HG02938 (cell line): Measurements from ENCODE around the gene ZBTB40.

Experiments used
- ATAC-seq: cut with Tn5 transposase; IDR thresholded peaks from one replicate; pipeline ENCODE4 v1.9.1; 2021; ENCODE audit warnings: mild to moderate bottlenecking, moderate library complexity; ENCODE audit not compliant: unreplicated experiment

ZBTB40 gene

DNA sequence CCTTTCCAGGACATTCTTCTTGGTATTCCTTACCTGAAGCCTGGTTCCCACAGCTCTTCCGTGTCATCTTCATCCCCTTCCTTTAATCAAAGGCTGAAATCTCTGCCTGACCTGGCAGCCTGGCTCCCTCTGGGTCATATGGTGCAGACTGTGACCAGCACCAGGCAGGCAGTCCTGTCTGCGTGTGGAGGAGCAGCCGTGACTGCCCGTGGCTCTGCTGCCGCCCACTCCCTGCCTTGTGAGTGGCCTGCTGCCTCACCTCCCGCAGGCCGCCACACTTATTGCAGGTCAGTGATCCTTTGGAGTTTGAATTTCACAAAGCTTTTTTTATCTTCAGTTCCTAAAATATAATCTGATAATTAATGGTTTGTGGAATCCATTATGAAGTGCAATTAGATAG, 75.5 kb downstream of the ZBTB40 start:
- no peak for ATAC-seq

DNA sequence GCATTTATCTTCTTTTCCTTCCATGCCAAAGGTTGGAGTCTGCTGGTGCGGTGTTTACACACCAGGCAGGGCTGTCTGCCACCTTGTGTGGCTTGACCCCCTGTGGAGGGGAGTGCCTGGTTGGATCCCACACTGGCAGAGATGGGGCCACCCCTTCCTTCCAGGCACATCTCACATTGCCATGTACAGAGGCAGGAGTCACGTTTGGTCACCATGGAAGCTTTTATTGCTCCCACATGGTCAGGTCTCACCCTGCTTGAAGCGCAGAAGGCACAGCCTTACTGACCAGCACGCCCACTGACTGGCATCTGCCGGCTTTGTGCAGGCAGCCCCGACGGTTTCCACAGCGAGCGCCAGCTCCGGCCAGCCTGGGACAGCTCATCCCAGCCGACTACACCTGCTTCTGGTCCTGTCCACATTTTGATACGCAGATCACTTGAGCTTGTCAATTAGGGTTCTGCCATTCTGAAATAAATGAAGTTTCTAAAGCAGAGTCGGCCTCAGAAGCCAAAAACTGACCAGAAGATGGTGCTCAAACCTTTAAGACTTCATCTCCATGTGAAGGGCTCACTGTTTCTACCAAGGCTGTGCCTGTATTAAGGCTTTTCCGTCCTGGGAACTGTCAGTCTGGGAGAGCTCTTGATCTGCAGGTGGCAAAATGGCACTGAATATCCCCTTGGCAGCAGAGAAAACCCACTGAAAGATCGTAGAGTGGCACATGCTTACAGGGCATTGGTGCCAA, 76.1 kb downstream of the ZBTB40 start:
- no peak for ATAC-seq

DNA sequence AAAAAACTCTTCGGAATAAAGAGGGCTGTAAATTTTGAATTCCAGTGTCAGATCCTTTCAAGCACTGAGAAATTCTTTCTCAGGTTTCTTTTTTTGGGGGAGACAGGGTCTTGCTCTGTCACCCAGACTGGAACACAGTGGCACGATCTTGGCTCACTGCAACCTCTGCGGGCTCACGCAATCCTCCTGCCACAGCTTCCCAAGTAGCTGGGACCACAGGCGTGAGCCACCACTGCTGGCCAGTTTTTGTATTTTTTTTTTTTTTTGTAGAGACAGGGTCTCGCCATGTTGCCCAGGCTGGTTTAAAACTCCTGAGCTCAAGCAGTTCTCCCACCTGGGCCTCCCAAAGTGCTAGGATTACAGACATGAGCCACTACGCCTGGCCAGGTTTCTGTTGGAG, 76.8 kb downstream of the ZBTB40 start:
- no peak for ATAC-seq

DNA sequence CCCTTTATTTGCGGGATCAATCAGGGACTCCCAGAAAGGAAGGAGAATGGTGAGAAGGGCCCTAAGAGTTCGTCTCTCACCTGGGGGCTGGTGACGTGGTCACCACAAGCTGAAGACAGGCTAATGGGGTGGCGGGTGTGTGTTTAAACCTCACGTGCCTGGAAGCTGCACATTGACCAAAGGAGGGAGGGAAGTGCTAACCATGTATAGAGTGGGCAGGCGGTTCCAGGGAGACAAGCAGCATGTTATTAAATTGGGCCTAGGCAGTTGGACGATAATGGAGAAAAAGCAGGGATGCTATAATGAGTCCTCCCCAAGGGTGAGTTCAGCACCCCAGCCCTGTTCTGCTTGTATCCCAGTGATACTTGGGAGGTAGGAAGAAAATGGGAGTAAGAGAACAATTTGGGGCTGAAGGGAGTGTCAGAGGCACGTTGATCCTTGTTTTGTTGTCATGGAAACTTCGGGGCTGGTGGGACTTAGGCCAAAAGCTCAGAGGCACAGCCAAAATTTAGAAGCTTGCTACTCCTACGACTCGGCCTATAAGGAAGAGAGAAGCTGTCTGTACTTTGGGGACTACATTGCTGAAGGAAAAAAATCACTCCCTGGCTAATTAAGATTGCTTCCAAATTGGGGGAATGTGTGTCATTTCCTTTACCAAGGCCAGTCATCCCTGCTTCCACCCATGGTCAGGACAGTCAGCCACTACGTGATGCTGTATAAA, 78.4 kb downstream of the ZBTB40 start:
- ATAC-seq: no peak

DNA sequence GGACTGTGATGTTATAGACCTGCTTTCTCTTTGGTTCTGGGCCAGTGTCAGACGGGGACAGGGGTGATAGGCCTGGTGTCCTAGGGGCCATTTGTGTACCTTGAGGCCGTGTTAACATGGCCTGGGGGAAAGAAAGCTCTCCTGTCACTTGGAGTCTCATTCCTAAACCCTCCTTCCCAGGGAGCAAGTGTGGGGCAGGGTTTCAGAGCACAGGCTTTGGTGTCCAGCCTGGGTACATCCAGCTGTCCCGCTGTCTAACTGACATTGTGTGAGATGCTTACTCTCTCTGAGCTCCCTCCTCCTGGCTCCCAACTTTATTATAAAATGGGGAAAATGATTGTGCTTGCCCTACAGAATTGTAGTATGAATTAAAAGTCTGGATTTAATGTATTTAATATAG, 79.1 kb downstream of the ZBTB40 start:
- ATAC-seq: no peak

DNA sequence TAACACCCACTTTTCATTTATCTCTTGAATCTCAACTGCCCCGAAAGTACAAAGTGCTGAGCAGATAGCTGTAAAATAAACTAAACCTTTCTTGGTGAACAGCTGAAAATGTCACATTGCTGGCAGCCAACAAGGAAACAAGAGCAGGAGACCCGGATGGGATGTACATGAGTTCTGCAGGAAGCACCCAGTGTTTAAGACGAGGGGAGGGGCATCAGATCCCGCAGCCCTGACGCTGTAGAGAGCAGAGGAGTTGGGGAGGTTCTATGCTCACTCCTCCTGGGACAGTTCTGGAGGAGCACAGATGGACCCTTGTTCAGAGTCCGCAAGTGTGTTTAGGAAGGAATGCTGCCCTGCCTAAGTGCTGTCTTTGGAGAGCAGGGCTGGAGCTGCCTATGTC, 79.6 kb downstream of the ZBTB40 start:
- ATAC-seq: no peak

DNA sequence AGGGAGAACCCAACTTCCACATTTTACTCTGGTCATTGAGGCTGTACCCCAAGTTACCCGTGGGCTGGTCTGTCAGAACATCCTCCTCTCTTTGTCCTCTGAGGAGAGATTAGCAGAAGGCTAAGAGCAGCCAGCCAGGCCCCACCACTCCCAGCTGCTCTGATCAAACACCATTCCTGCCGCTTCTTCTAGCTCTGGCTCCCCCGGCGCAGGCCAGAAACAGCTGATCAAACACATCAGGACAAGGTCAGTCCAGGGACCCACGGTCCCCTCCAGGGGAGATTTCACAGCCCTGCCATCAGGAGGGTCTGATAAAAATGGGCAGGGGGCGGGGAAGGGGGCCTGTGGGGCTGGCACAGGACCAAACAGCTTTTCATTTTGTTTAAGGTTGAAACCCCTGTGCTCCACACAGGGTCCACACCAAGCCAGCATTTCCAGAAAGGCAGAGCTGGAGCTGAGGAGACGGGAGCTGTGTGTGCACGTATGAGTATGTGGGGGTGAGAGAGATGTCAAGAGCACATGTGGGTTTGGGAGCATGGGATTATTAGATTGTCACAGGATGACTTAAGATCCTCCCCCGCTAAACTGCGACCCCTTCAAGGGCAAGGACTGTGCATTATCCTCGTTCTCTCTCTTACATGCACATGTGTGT, 81.7 kb downstream of the ZBTB40 start:
- ATAC-seq: no peak

DNA sequence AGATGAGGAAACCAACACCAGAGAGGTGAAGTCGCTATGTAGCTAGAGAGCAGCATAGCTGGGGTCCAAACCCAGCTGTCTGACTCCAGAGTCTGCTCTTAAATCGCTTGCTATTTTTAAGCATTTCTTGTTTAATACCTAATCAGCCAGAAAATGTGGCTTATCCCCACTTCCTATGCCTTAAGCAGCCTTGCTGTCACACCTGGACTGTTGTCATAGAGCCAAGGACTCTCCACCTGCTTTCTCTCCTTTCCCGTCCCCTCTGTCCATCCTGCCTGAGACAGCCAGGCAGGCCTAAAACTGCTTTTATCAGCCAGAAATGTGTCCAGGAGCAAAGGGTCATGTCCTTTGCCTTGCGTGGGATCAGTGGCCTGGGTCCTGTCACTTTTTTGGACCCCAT, 83.3 kb downstream of the ZBTB40 start:
- no peak for ATAC-seq

DNA sequence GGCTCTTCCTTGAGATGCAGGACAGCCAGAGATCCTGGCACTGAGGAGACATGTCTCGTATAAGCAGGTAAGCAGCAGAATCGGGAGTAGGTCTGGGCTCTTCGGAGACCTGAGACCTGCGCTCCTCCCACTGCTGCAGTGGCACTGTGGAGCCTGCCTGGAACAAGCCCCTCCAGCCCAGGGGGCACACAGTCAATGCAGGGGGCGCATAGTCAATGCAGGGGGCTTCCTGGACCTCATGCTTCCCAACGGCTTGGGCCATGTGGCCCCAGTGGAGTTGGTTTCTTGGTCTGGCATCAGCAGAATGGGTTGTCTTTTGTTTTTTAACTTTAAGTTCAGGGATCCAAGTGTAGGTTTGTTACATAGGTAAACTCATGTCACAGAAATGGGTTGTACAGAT, 83.7 kb downstream of the ZBTB40 start:
- ATAC-seq: no peak

DNA sequence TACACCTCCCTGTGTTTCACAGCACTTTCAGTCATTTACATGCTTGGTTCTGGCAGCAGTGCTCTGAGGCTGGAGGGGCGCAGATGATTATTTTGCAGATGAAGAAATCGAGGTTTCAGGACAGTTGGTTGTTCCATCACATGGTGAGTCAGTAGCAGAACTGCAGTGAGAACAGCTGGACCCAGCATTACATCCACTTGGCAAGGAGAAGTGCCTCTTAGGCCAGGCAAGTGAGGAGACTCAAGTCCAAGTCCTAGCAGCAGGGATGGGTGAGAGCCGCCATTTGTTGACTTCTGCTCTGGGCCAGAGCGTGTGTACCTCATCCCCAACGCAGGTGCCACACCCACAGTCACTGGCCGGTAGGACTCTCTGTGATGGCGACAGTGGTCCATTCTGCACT, 84.9 kb downstream of the ZBTB40 start:
- ATAC-seq: no peak

DNA sequence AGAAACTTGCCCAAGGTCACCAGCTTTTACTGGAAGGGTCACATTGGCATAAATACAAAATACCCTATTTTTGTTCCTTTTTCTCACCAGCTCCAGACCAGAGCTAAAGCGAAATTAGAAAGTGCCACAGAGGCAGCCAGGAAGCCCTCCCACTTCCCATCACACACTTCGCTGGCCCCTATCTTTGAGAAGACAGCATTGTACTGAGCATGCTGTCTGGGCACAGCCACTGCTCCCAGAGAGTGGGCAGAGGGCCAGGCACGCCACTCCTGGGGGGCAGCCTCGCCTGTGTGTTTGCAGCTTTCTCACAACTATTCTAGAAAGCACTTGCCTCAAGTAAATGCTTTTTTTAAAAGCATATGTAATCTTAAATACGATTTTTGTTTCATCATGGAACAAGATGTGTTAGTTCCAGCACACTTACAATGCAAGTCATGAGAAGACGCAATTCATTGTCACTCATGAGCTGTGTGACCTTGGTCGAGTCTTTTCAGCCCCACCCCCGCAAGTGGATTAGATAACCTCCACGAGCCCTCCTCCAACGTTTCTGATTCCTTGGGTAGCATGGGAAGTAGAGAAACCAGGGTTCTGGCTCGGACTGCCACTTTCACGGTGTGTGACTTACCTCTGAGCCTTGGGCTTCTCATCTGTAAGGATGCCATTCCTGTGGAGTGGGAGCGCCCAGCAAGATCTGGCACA, 85.9 kb downstream of the ZBTB40 start:
- no peak for ATAC-seq

DNA sequence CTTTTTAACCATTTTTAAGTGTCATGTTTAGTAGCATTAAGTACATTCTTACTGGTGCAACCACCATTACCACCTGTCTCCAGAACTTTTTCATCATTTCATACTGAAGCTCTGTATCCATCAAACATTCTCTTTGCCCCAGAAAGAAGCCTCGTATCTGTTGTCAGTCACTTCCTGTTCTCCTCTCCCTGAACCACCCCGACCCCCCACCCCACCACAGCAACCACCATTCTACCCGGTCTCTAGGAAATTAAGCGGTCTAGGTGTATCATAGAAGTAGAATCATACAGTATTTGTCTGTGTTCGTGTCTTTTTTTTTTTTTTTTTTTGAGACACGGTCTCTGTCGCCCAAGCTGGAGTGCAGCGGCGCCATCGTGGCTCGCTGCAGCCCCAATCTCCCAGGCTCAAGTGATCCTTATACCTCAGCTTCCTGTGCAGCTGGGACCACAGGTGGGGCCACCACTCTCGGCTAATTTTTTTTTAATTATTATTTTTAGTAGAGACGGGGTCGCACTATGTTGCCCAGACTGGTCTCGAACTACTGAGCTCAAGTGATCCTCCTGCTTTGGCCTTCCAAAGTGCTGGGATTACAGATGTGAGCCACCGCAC, 88.0 kb downstream of the ZBTB40 start:
- ATAC-seq: no peak

DNA sequence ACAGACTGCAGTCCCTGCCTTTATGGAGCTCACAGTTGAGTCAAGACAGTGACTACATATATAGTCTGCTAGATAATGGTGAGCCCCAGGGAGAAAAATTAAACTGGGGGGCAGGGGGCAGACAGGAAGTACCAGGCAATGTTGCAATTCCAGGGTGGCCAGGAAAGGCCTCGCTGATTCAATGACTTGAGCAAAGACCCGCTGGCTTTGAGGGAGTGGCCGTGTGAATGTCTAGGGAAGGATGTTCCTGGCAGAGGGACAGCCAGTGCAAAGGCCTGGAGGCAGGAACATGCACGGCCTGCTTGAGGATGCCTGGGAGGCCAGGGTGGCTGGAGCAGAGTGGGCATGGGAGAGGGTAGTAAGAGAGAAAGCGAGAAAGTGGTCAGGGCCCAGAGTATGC, 88.7 kb downstream of the ZBTB40 start:
- ATAC-seq: no peak

DNA sequence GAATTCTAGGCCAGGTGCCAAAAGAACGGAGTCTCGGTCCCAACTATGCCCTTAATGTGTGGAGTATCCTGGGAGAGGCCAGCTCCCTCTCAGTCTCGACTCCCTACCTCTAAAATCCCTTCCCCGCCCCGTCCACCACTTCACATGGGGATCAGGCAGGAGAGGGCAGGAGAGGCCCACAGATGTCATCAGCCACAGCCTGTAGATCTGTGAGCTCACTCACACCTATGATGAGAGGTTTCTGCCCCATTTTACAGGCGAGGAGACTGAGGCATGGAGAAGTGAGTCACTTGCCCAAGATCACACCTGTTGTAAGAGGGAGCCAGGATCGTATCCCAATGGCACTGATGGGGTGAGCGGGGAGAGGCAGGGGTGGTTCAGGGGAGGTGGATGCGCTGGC, 91.2 kb downstream of the ZBTB40 start:
- no peak for ATAC-seq

DNA sequence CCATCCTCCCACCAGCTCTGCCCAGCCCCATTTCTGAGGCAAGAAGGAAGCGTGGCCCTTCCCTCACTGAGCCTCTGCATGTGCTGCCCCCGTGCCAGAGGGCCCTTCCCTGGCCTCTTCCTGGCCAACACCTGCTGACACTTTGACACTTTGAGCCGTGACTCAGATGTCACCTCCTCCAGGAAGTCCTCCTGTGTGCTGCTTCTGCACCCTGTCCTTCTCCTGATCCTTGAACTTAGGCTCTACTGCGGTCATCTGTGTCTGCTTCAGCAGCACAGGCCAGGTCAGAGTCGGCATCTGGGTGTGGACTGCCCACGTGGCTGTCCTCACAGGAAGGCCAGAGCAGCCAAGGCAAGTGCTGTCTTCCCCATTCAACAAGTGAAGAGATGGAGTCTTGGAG, 92.0 kb downstream of the ZBTB40 start:
- no peak for ATAC-seq

DNA sequence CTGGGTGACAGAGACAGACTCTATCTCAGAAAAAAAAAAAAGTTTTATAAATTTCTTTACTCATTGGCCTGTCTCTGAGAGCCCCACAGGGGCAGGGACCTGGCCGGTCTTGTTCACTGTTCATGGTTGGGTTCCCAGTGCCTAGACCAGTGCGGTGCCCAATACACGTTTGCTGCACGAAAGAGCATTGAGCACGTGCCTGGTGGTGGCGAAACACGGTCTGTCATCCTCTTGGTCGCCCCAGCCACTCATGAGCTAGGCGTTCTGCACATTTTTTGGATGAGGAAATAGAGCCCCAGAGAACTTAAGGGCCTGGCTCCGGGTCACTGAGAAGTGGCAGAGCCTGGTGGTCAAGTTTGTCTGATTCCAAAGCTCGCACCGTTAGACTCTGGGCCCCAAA, 93.0 kb downstream of the ZBTB40 start:
- no peak for ATAC-seq

DNA sequence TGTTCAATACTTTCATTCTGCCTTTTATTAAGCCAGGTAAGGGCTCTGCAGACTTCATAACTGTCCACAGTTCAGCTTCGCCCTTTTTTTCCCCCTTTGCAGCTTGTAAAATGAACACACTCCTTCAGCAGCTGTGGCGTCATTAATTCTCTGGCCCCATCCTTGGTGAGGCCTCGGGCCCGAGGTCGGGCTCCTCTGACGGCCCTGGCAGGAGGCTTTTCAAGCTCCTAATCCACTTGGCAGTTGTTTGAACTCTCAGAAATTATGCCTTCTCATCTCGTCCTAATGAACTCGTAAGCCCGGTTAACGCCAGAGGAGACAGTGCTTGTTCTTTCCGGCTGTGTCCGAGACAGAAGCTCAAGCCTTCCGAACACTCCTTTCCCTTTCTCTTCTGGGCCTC, 93.5 kb downstream of the ZBTB40 start:
- ATAC-seq: no peak

DNA sequence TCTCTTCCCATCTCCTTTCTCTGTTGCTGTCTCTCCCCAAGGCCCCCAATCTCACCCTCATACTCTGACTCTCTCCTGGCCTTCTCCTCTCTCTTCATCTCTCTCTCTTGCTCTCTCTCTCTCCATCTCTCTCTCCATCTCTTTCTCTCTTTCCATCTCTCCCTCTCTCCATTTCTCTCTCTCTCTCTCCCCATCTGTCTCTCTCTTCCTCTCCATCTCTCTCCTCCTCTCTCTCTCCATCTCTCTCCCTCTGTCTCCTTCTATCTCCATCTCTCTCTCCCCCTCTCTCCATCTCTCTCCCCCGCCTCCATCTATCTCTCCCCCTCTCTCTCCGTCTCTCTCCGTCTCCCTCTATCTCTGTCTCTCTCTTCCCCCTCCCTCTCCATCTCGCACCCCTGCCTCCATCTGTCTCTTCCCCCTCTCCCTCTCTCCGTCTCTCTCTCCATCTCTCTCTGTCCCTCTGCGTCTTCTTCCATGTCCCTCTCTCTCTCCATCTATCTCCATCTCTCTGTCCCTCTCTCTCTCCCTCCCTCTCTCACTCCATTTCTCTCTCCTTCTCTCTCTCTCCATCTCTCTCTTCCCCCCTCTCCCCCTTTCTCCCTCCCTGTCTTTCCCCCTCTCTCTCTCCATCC, 95.7 kb downstream of the ZBTB40 start:
- no peak for ATAC-seq

DNA sequence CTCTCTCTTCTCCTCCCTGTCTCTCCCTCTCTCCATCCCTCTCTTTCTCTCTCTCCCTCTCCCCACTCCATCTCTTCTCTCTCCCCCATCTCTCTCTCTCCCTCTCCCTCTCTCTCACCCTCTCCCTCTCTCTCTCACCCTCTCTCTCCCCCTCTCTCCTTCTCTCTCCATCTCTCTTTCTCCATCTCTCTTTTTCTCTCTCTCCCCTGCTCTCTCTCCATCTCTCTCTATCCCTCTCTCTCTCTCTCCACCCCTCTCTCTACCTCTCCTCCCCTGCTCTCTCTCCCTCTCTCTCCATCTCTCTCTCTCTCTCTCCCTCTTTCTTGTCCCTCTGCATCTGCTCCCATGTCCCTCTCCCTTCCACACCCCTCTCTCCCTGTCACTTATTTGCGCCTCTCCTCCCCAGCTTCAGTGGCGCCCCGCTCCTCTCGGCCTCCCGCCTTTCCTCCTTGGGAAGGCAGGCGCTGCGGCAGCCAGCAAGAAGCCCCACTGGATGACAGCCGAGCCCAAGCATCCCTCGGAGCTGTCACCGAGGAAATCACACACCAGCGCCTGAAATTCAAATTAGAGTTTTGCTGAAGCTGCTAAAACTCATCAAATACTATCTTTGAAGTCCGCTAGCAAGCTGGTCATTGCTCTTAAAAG, 96.3 kb downstream of the ZBTB40 start:
- no peak for ATAC-seq

DNA sequence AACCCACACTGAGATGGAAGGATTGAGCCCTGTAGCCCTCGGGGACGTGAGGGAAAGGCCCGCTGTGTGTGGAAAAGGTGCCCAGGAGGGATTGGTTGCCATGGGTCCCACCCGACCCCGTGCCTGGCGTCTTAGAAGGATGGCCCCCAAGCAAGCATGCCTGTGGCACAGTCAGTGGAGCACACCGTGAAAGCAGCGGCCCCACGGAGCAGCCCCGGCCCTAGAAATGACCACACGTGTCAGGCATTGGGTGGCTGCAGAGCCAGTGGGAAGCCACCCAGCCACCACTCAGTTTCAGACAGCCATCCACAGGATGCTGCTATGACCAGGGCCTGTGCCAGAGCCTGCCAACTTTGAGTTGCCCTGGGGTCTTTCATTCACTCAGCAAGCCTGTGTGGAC, 98.4 kb downstream of the ZBTB40 start:
- no peak for ATAC-seq
